ENCODE results near the gene PI4KB. TPM values are rescaled to one million over a fixed set of nuclear protein-coding genes. Genes with fewer than 3 reads are reported as not detected.
A peak's percentile ranks its signal among the peaks of the same experiment; 100 is the strongest.

PI4KB gene
- total and polyA plus RNA-seq, 9 of the 15 experiments (the other 6 are each of a cell fraction or from before 2014, with no cell fraction given) = 3.1 to 65.4 (median 45.1) TPM

DNA sequence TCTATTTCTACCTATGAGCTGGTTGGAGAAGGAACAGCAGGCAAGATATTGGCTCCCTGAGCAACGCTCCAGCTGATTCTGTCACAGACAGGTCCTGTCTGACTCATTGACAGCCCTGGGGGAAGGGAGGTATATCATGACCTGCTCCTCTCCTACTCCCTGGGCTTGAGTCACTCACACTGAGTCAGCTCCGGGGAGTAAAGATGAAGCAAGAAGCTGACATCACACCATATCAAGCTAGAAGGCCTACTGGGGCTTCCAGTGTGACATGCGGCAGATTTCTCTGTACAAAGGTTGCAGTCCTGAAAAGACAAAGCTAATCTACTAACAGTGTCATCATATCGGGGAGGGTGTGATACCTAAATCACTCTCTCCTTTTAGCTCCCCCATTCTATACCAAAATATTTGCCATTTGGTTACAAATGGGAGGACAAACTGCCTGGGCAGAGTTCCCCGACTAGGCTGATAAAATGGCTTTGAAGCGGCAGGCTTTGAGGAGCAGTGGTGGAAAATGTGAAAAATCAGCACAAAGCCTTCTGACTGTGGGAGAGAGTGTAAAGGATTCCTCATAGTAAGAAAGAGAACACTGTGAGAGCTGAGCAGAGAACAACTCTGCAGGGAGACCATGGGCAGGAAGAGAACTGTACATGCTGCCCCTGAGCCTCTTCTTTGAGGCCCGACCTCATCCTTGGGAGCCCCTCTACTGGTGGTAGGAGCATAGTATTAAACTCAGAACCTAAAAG is 15.5 kb downstream of the PI4KB start (continued):
- TF ChIP-seq ZNF280A (IDR thresholded peaks at IDR 0.05; ENCODE audit: low read depth, partially characterized antibody) (no peak), DPF2 (IDR thresholded peaks at IDR 0.05) (peak; percentile 98), KLF1 (tag; IDR thresholded peaks at IDR 0.05) (no peak), ZNF609 (CRISPR knock-in tag; IDR thresholded peaks at IDR 0.05; ENCODE audit: borderline replicate concordance) (0 out of 2 replicates have a peak, but pooled peaks have one; percentile 48), E2F8 (IDR thresholded peaks at IDR 0.05; ENCODE audit: low read depth, partially characterized antibody) (peak; percentile 70), MYNN (IDR thresholded peaks at IDR 0.05) (peak; percentile 97), MYNN (CRISPR knock-in tag; IDR thresholded peaks at IDR 0.05) (no peak), GABPB1 (CRISPR knock-in tag; IDR thresholded peaks at IDR 0.05) (peak; percentile 45; the same call in 1 of the 2 replicates), BCOR (IDR thresholded peaks at IDR 0.05) (no peak), ZBTB43 (CRISPR knock-in tag; IDR thresholded peaks at IDR 0.05) (no peak), TSC22D4 (tag; IDR thresholded peaks at IDR 0.05) (no peak), ZNF354B (CRISPR knock-in tag; IDR thresholded peaks at IDR 0.05) (no peak), GABPA (tag; conservative IDR thresholded peaks at IDR 0.05; ENCODE audit: low read depth) (peak; percentile 45), PTBP1 (IDR thresholded peaks at IDR 0.05; ENCODE audit: low read depth, low read length) (no peak), TAL1 (IDR thresholded peaks at IDR 0.05) (peak; percentile 33; the same call in 1 of the 2 replicates), KDM5B (IDR thresholded peaks at IDR 0.05; ENCODE audit: insufficient replicate concordance, low read depth, low read length) (peak; percentile 48)
- TF ChIP-seq, protein P1, sequence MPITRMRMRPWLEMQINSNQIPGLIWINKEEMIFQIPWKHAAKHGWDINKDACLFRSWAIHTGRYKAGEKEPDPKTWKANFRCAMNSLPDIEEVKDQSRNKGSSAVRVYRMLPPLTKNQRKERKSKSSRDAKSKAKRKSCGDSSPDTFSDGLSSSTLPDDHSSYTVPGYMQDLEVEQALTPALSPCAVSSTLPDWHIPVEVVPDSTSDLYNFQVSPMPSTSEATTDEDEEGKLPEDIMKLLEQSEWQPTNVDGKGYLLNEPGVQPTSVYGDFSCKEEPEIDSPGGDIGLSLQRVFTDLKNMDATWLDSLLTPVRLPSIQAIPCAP (CRISPR knock-in tag; IDR thresholded peaks at IDR 0.05; ENCODE audit: borderline replicate concordance) = no peak
